Measurements from ENCODE around the gene SLC36A1.

Gene SLC36A1

GRCh38 chr5:151492729-151493128, 45.3 kb downstream of the SLC36A1 start:
- no peak for TF ChIP-seq CTCF (IDR thresholded peaks at IDR 0.05; ENCODE audit: unreplicated experiment in 3 of 3)
- H3K27me3 Mint-ChIP-seq (ENCODE audit: low read depth), result peaks cover 8% of the 10 kb centered on the region
- no peak overlapping the region for H3K27ac Mint-ChIP-seq
- H3K36me3 Mint-ChIP-seq (ENCODE audit: low read depth), result peaks cover 21% of the 10 kb centered on the region
- H3K4me1 Mint-ChIP-seq, result peaks cover 20% of the 10 kb centered on the region
- H3K9me3 Mint-ChIP-seq, result peaks cover 9% of the 10 kb centered on the region
- H3K4me3 Mint-ChIP-seq, result no peak overlapping the region

- Mint-ChIP-seq H3K27ac (no peak overlapping the region), H3K36me3 (ENCODE audit: low read depth) (peaks cover 17% of the 10 kb centered on the region), H3K27me3 (ENCODE audit: low read depth) (peaks cover 8% of the 10 kb centered on the region), H3K4me3 (no peak overlapping the region), H3K9me3 (peaks cover 9% of the 10 kb centered on the region), H3K4me1 (peaks cover 26% of the 10 kb centered on the region)
- TF ChIP-seq CTCF (IDR thresholded peaks at IDR 0.05; ENCODE audit: unreplicated experiment in 3 of 3), result no peak
Measured at GRCh38 chr5:151493665-151494064, 46.3 kb downstream of the SLC36A1 start.

- H3K9me3 Mint-ChIP-seq, result peaks cover 9% of the 10 kb centered on the region
- H3K27me3 Mint-ChIP-seq (ENCODE audit: low read depth), result peaks cover 8% of the 10 kb centered on the region
- H3K27ac Mint-ChIP-seq, result no peak overlapping the region
- TF ChIP-seq CTCF (IDR thresholded peaks at IDR 0.05; ENCODE audit: unreplicated experiment in 3 of 3), result no peak
- peaks cover 13% of the 10 kb centered on the region for H3K36me3 Mint-ChIP-seq (ENCODE audit: low read depth)
- H3K4me3 Mint-ChIP-seq, result no peak overlapping the region
- H3K4me1 Mint-ChIP-seq, result peaks cover 40% of the 10 kb centered on the region
Measured at GRCh38 chr5:151495320-151495719, 47.9 kb downstream of the SLC36A1 start.

GRCh38 chr5:151496041-151496484, 48.7 kb downstream of the SLC36A1 start:
- no peak overlapping the region for H3K4me3 Mint-ChIP-seq
- no peak overlapping the region for H3K27ac Mint-ChIP-seq
- peaks cover 33% of the 10 kb centered on the region for H3K4me1 Mint-ChIP-seq
- H3K36me3 Mint-ChIP-seq (ENCODE audit: low read depth), result peaks cover 13% of the 10 kb centered on the region
- TF ChIP-seq CTCF (IDR thresholded peaks at IDR 0.05; ENCODE audit: unreplicated experiment in 3 of 3), result no peak
- peaks cover 9% of the 10 kb centered on the region for H3K9me3 Mint-ChIP-seq
- peaks cover 7% of the 10 kb centered on the region for H3K27me3 Mint-ChIP-seq (ENCODE audit: low read depth)

GRCh38 chr5:151497391-151498002, 50.1 kb downstream of the SLC36A1 start:
- Mint-ChIP-seq H3K4me1 (peaks cover 27% of the 10 kb centered on the region), H3K27ac (no peak overlapping the region), H3K4me3 (no peak overlapping the region)

More at GRCh38 chr5:151497391-151498002, 50.1 kb downstream of the SLC36A1 start:
- Mint-ChIP-seq H3K27me3 (ENCODE audit: low read depth) (peaks cover 3% of the 10 kb centered on the region), H3K9me3 (peaks cover 9% of the 10 kb centered on the region), H3K36me3 (ENCODE audit: low read depth) (peaks cover 13% of the 10 kb centered on the region)
- TF ChIP-seq CTCF (IDR thresholded peaks at IDR 0.05; ENCODE audit: unreplicated experiment in 3 of 3), result no peak

Measured in nephron (organoid).